Right atrium auricular region (tissue), 2 donors: ENCODE results near the gene C1QTNF9B. TPM values are rescaled to one million over a fixed set of nuclear protein-coding genes. Genes with fewer than 3 reads are reported as not detected.

Experiments used
- DNase-seq: peaks from one replicate; pipeline ENCODE4 v3.0.0-alpha.2; 2019; ENCODE audit warnings: low spot score
- H3K27ac ChIP-seq, 2 donors: fragments of 200-600 bp; sonication (generic); 1 replicate in 1 of 2; 2 replicates in 1 of 2; pipeline ENCODE4 v1.5.1; 2016 to 2019
- H3K27me3 ChIP-seq, 2 donors: fragments of 200-600 bp; sonication (generic); one replicate each; pipeline versions ENCODE4 v1.5.1 to v1.6.0; 2017 to 2019
- H3K36me3 ChIP-seq: fragments of 200-600 bp; sonication (generic); one replicate; pipeline ENCODE4 v1.5.1; 2016
- H3K4me1 ChIP-seq, 2 donors: fragments of 200-600 bp; sonication (generic); one replicate each; pipeline versions ENCODE4 v1.5.1 to v1.6.0; 2017 to 2019
- H3K4me3 ChIP-seq, 2 donors: fragments of 200-600 bp; sonication (generic); 1 replicate in 1 of 2; 2 replicates in 1 of 2; pipeline ENCODE4 v1.5.1; 2017 to 2019; ENCODE audit warnings: mild to moderate bottlenecking in 1 of 2, moderate library complexity in 1 of 2
- H3K9me3 ChIP-seq, 2 donors: fragments of 200-600 bp; sonication (generic); one replicate each; pipeline ENCODE4 v1.5.1; 2019
- CTCF ChIP-seq, 2 donors: fragments of 200-600 bp; sonication (generic); IDR thresholded peaks; one replicate each; pipeline ENCODE4 v1.5.1; 2019; ENCODE audit warnings: antibody characterized with exemption in 2 of 2
- total RNA-seq, 2 donors: library from RNA; depleted of rRNA; stranded (reverse); fragments of >200 nt; gene quantifications; one replicate each; pipeline ENCODE4 v1.1.0, GENCODE V29; 2016

The C1QTNF9B gene
- total RNA-seq, 2 donors from 2014 or later, result 1.5 TPM; not detected in 1

- Histone ChIP-seq H3K9me3 (no peaks in the 10 kb centered on the region), H3K4me1 (no peaks in the 10 kb centered on the region), H3K4me3 (no peak overlapping the region), H3K27me3 (no peaks in the 10 kb centered on the region), H3K36me3 (no peaks in the 10 kb centered on the region), H3K27ac (no peak overlapping the region)
- DNase-seq, result no peak
- TF ChIP-seq CTCF (IDR thresholded peaks at IDR 0.05), result no peak
Observed at GRCh38 chr13:23918208-23918607, 20.9 kb upstream of the C1QTNF9B start.

- H3K27me3 ChIP-seq, result no peaks in the 10 kb centered on the region
- no peak overlapping the region for H3K27ac ChIP-seq
- no peak for TF ChIP-seq CTCF (IDR thresholded peaks at IDR 0.05)
- no peaks in the 10 kb centered on the region for H3K36me3 ChIP-seq
- DNase-seq, result no peak
- H3K9me3 ChIP-seq, result no peaks in the 10 kb centered on the region
- no peak overlapping the region for H3K4me3 ChIP-seq
- H3K4me1 ChIP-seq, result no peaks in the 10 kb centered on the region
Observed at GRCh38 chr13:23915308-23915707, 18.0 kb upstream of the C1QTNF9B start.

DNA sequence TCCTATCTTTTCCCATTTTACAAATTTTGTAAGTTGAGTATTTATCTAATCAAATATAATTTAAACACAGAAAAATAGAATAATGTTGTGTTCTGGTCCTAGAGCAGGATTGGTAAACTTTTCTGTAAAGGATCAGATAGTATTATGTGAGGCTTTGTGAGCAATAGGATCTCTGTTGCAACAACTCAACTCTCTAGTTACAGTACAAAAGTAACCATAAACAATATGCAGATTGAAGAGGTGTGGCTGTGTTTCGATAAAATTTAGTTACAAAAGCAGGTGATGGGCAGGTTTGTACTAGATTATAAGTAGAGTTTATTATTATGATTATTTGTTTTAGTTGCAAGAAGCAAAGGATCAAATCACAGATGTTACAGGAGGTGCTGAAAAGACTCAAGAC lies 15.2 kb upstream of the C1QTNF9B start:
- H3K4me1 ChIP-seq, result no peaks in the 10 kb centered on the region
- no peaks in the 10 kb centered on the region for H3K36me3 ChIP-seq
- no peaks in the 10 kb centered on the region for H3K9me3 ChIP-seq
- DNase-seq, result no peak
- TF ChIP-seq CTCF (IDR thresholded peaks at IDR 0.05), result no peak
- H3K27me3 ChIP-seq, result no peaks in the 10 kb centered on the region
- no peak overlapping the region for H3K27ac ChIP-seq
- H3K4me3 ChIP-seq, result no peak overlapping the region

GRCh38 chr13:23909606-23910005 lies 12.3 kb upstream of the C1QTNF9B start:
- H3K4me1 ChIP-seq, result no peaks in the 10 kb centered on the region
- no peak overlapping the region for H3K27ac ChIP-seq
- H3K36me3 ChIP-seq, result no peaks in the 10 kb centered on the region
- H3K27me3 ChIP-seq, result no peaks in the 10 kb centered on the region
- no peak for DNase-seq
- no peaks in the 10 kb centered on the region for H3K9me3 ChIP-seq
- H3K4me3 ChIP-seq, result no peak overlapping the region
- TF ChIP-seq CTCF (IDR thresholded peaks at IDR 0.05), result no peak

- peaks cover 0 to 2% of the 10 kb centered on the region in 2 donors for H3K27me3 ChIP-seq
- no peak overlapping the region for H3K4me3 ChIP-seq
- no peaks in the 10 kb centered on the region for H3K36me3 ChIP-seq
- no peak for TF ChIP-seq CTCF (IDR thresholded peaks at IDR 0.05)
- no peaks in the 10 kb centered on the region for H3K9me3 ChIP-seq
- peaks cover 0 to 9% of the 10 kb centered on the region in 2 donors for H3K4me1 ChIP-seq
- DNase-seq, result no peak
- H3K27ac ChIP-seq, result no peak overlapping the region
Observed at GRCh38 chr13:23905766-23906165, 8.5 kb upstream of the C1QTNF9B start.

DNA sequence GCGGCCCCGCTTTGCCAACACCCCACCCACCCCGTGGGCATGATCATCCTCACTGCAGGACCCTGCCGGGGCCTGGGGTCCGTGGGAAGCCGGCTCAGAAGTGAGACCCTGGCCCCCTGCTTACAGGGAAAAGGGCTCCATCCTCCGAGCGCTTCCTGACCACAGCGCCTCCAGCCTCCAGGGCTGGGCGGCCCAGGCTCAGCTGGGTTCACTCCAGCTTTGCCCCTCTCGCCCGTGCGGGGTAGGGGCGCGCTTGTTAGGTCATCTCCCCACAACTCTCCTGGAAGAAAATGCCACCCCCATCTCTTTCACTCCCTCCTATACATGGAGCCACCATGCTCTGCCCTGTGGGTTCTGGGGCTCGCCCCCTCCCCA lies 6.6 kb upstream of the C1QTNF9B start:
- Histone ChIP-seq H3K9me3 (no peaks in the 10 kb centered on the region), H3K36me3 (no peaks in the 10 kb centered on the region), H3K27me3 (peaks cover 0 to 2% of the 10 kb centered on the region in 2 donors), H3K27ac (no peak overlapping the region), H3K4me3 (no peak overlapping the region), H3K4me1 (peaks cover 0 to 9% of the 10 kb centered on the region in 2 donors)
- no peak for DNase-seq
- no peak for TF ChIP-seq CTCF (IDR thresholded peaks at IDR 0.05)
